DOHH2 (cell line): ENCODE measurements around the gene FCHSD2.

Experiments used
- EZH2phosphoT487 ChIP-seq: fragments of 200-600 bp; sonication (generic); IDR thresholded peaks from 2 replicates; pipeline ENCODE4 v1.6.1; 2017; ENCODE audit warnings: borderline replicate concordance, mild to moderate bottlenecking, antibody characterized with exemption, low read length, moderate library complexity, mixed read lengths
- TF ChIP-seq, protein P1 (sequence below): fragments of 200-600 bp; sonication (generic); IDR thresholded peaks from one replicate; pipeline ENCODE4 v1.5.1; 2014; ENCODE audit warnings: antibody characterized with exemption, mild to moderate bottlenecking, low read depth, low read length; ENCODE audit not compliant: poor library complexity, severe bottlenecking

GRCh38 chr11:73003088-73003487 is 139.0 kb downstream of the FCHSD2 start:
- TF ChIP-seq, protein P1, sequence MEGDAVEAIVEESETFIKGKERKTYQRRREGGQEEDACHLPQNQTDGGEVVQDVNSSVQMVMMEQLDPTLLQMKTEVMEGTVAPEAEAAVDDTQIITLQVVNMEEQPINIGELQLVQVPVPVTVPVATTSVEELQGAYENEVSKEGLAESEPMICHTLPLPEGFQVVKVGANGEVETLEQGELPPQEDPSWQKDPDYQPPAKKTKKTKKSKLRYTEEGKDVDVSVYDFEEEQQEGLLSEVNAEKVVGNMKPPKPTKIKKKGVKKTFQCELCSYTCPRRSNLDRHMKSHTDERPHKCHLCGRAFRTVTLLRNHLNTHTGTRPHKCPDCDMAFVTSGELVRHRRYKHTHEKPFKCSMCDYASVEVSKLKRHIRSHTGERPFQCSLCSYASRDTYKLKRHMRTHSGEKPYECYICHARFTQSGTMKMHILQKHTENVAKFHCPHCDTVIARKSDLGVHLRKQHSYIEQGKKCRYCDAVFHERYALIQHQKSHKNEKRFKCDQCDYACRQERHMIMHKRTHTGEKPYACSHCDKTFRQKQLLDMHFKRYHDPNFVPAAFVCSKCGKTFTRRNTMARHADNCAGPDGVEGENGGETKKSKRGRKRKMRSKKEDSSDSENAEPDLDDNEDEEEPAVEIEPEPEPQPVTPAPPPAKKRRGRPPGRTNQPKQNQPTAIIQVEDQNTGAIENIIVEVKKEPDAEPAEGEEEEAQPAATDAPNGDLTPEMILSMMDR, result no peak
- TF ChIP-seq EZH2phosphoT487, result no peak
